Thyroid gland (tissue), 4 donors: Measurements from ENCODE around the gene OR4D1.

Experiments used
- POLR2A ChIP-seq, 2 donors: fragments of 450-650 bp; IDR thresholded peaks; one replicate each; pipeline ENCODE4 v1.6.1; 2017; ENCODE audit warnings: antibody characterized with exemption in 2 of 2, mild to moderate bottlenecking in 2 of 2, moderate library complexity in 1 of 2
- TF ChIP-seq, protein P1 (sequence below), 6 experiments: fragments of 200-600 bp in 3 of 6; fragments of 450-650 bp in 3 of 6; sonication (generic) in 3 of 6; IDR thresholded peaks; one replicate each; pipeline ENCODE4 v1.5.1; 2016 to 2019; ENCODE audit warnings: antibody characterized with exemption in 6 of 6, mild to moderate bottlenecking in 2 of 6, inconsistent platforms in 1 of 6, moderate library complexity in 1 of 6

DNA sequence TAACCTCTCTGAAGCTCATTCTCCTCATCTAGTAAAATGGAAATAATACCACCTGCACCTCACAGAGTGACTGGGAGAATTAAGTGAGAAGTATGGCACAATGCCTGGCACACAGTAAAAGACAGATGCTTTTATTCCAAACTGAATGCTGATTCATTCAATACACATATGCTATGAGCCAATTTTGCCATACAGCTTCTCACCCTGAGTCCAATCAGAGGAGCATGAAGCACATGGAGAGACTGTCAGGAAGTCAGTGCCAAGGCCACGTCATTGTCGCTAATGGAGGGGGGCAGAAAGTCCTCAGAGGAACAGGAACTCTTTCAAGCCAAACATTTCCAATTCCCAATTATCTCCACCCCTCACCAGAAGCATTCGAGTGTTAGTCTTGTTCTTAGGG lies 59.3 kb downstream of the OR4D1 start:
- TF ChIP-seq, protein P1, sequence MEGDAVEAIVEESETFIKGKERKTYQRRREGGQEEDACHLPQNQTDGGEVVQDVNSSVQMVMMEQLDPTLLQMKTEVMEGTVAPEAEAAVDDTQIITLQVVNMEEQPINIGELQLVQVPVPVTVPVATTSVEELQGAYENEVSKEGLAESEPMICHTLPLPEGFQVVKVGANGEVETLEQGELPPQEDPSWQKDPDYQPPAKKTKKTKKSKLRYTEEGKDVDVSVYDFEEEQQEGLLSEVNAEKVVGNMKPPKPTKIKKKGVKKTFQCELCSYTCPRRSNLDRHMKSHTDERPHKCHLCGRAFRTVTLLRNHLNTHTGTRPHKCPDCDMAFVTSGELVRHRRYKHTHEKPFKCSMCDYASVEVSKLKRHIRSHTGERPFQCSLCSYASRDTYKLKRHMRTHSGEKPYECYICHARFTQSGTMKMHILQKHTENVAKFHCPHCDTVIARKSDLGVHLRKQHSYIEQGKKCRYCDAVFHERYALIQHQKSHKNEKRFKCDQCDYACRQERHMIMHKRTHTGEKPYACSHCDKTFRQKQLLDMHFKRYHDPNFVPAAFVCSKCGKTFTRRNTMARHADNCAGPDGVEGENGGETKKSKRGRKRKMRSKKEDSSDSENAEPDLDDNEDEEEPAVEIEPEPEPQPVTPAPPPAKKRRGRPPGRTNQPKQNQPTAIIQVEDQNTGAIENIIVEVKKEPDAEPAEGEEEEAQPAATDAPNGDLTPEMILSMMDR (IDR thresholded peaks at IDR 0.05) = no peak
- TF ChIP-seq POLR2A (IDR thresholded peaks at IDR 0.05) = no peak
